Left hindlimb (tissue), 1 donor: ENCODE data around the gene CDK16.

Experiments used
- DNase-seq: peaks from one replicate; pipeline ENCODE4 v3.0.0-alpha.2; 2018

Gene CDK16

GRCh38 chrX:47186096-47186740 is 32.3 kb upstream of the CDK16 start:
- no peak for DNase-seq

GRCh38 chrX:47187106-47187677 is 31.3 kb upstream of the CDK16 start:
- DNase-seq = no peak

- DNase-seq = no peak
Measured at GRCh38 chrX:47189906-47190305, 28.6 kb upstream of the CDK16 start.

- peak; percentile 91 for DNase-seq
Measured at GRCh38 chrX:47190445-47191269, 27.8 kb upstream of the CDK16 start.

- no peak for DNase-seq
Measured at GRCh38 chrX:47191331-47191730, 27.1 kb upstream of the CDK16 start.

- DNase-seq = no peak
Measured at GRCh38 chrX:47191806-47192401, 26.6 kb upstream of the CDK16 start.

- peak; percentile 93 for DNase-seq
Measured at GRCh38 chrX:47193475-47194193, 24.8 kb upstream of the CDK16 start, which contains the start of gene UBA1. Gene UBA1 (plus strand): TSS chrX:47193829. CDS start chrX:47198803, 4,974 bp downstream.

GRCh38 chrX:47194194-47194787 is 24.2 kb upstream of the CDK16 start:
- DNase-seq = no peak

GRCh38 chrX:47196098-47196497 is 22.4 kb upstream of the CDK16 start:
- DNase-seq = no peak

GRCh38 chrX:47197526-47197925 is 21.0 kb upstream of the CDK16 start:
- no peak for DNase-seq

- DNase-seq = no peak
Measured at GRCh38 chrX:47198026-47198686, 20.3 kb upstream of the CDK16 start.

- no peak for DNase-seq
Measured at GRCh38 chrX:47198687-47199080, 19.8 kb upstream of the CDK16 start.

- no peak for DNase-seq
Measured at GRCh38 chrX:47199286-47199685, 19.2 kb upstream of the CDK16 start.

- no peak for DNase-seq
Measured at GRCh38 chrX:47200385-47201150, 17.9 kb upstream of the CDK16 start.

GRCh38 chrX:47201345-47201944 is 17.0 kb upstream of the CDK16 start:
- no peak for DNase-seq

- no peak for DNase-seq
Measured at GRCh38 chrX:47202316-47202715, 16.2 kb upstream of the CDK16 start.

- no peak for DNase-seq
Measured at GRCh38 chrX:47202877-47203276, 15.6 kb upstream of the CDK16 start.

GRCh38 chrX:47204970-47205369 is 13.5 kb upstream of the CDK16 start:
- DNase-seq = no peak

GRCh38 chrX:47206316-47206715 is 12.2 kb upstream of the CDK16 start:
- DNase-seq = no peak

- DNase-seq = no peak
Measured at GRCh38 chrX:47208108-47208507, 10.4 kb upstream of the CDK16 start.
